Muscle layer of colon (tissue), 2 donors: ENCODE measurements around the gene GPR87.

Source experiments
- H3K27ac ChIP-seq: one replicate; pipeline ENCODE4 v1.7.0; 2013; ENCODE audit warnings: low read depth, mild to moderate bottlenecking, low read length, moderate library complexity
- H3K27me3 ChIP-seq, 2 donors: one replicate each; pipeline ENCODE4 v1.7.0; 2013; ENCODE audit warnings: low read length in 2 of 2, mild to moderate bottlenecking in 2 of 2; ENCODE audit not compliant: insufficient read depth in 2 of 2, control insufficient read depth in 1 of 2
- H3K36me3 ChIP-seq: one replicate; pipeline ENCODE4 v1.7.0; 2013; ENCODE audit warnings: mild to moderate bottlenecking, low read length; ENCODE audit not compliant: insufficient read depth
- H3K4me1 ChIP-seq: one replicate; pipeline ENCODE4 v1.7.0; 2013; ENCODE audit warnings: mild to moderate bottlenecking, low read length; ENCODE audit not compliant: insufficient read depth
- H3K4me3 ChIP-seq, 2 donors: one replicate each; pipeline ENCODE4 v1.7.0; 2013; ENCODE audit warnings: low read length in 2 of 2, low read depth in 1 of 2, mild to moderate bottlenecking in 1 of 2, moderate library complexity in 1 of 2
- H3K9ac ChIP-seq: one replicate; pipeline ENCODE4 v1.7.0; 2013; ENCODE audit warnings: low read length
- H3K9me3 ChIP-seq: one replicate; pipeline ENCODE4 v1.7.0; 2013; ENCODE audit warnings: mild to moderate bottlenecking, low read length
- donor health status: abdominal sarcoma.
- donor health status: Adenocarcinoma of cecum.

Gene GPR87

DNA sequence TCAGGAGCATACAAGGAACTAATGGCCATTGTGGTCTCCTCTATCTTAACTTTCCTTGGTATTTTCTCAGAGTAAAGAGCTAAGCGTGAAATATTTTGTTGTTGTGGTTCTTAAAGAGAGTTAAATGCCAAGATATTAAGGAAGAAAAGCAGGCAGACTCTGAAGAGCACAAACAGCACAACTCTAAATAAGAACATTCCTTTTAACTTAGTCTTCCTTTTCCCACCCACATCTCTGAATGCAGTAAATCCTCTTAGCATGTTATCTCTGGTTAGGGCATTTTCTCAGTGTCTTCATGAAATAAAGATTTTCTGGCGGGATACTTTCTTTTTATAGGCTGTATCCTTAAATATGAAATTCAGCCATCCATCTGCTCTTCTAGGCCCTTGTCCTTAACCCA is 1.5 kb downstream of the GPR87 start:
- Histone ChIP-seq H3K36me3 (no peaks in the 10 kb centered on the region), H3K9me3 (no peaks in the 10 kb centered on the region), H3K27ac (no peak overlapping the region), H3K27me3 (no peaks in the 10 kb centered on the region), H3K4me1 (no peaks in the 10 kb centered on the region), H3K9ac (no peak overlapping the region), H3K4me3 (no peak overlapping the region)

GRCh38 chr3:151314593-151314992 is 2.0 kb downstream of the GPR87 start:
- Histone ChIP-seq H3K27me3 (no peaks in the 10 kb centered on the region), H3K36me3 (no peaks in the 10 kb centered on the region), H3K4me3 (no peak overlapping the region), H3K27ac (no peak overlapping the region), H3K4me1 (no peaks in the 10 kb centered on the region), H3K9me3 (no peaks in the 10 kb centered on the region), H3K9ac (no peak overlapping the region)

- no peaks in the 10 kb centered on the region for H3K9me3 ChIP-seq
- no peak overlapping the region for H3K4me3 ChIP-seq
- H3K27me3 ChIP-seq: no peaks in the 10 kb centered on the region
- no peak overlapping the region for H3K9ac ChIP-seq
- H3K4me1 ChIP-seq: no peaks in the 10 kb centered on the region
- no peak overlapping the region for H3K27ac ChIP-seq
- no peaks in the 10 kb centered on the region for H3K36me3 ChIP-seq
These were observed 2.5 kb downstream of the GPR87 start for GRCh38 chr3:151314137-151314536.

GRCh38 chr3:151312972-151313371 is 3.6 kb downstream of the GPR87 start:
- no peaks in the 10 kb centered on the region for H3K4me1 ChIP-seq
- no peak overlapping the region for H3K9ac ChIP-seq
- no peak overlapping the region for H3K27ac ChIP-seq
- no peaks in the 10 kb centered on the region for H3K9me3 ChIP-seq
- H3K4me3 ChIP-seq: no peak overlapping the region
- H3K27me3 ChIP-seq: no peaks in the 10 kb centered on the region
- H3K36me3 ChIP-seq: no peaks in the 10 kb centered on the region

DNA sequence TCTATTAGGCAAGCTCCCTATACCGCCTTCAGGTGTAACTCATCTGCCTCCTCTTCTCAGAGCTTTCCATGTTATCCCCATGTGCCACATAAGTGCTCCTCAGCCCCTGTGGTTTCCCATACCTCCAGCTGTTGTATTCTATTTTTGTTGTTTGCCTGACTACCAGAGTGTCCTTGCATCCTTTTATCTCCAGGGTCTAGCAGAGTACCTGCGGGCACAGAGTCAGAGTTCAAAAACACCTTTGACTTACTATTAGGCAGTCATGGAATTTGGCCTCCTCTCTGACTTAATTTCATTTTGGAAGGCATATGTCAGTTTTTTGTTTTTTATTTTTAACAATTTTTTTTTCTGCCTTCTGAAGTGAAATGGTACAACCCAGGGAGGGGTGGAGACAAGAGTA is 7.1 kb downstream of the GPR87 start:
- H3K4me3 ChIP-seq: no peak overlapping the region
- H3K9ac ChIP-seq: no peak overlapping the region
- no peaks in the 10 kb centered on the region for H3K36me3 ChIP-seq
- no peaks in the 10 kb centered on the region for H3K27me3 ChIP-seq
- no peaks in the 10 kb centered on the region for H3K9me3 ChIP-seq
- H3K27ac ChIP-seq: no peak overlapping the region
- H3K4me1 ChIP-seq: no peaks in the 10 kb centered on the region

DNA sequence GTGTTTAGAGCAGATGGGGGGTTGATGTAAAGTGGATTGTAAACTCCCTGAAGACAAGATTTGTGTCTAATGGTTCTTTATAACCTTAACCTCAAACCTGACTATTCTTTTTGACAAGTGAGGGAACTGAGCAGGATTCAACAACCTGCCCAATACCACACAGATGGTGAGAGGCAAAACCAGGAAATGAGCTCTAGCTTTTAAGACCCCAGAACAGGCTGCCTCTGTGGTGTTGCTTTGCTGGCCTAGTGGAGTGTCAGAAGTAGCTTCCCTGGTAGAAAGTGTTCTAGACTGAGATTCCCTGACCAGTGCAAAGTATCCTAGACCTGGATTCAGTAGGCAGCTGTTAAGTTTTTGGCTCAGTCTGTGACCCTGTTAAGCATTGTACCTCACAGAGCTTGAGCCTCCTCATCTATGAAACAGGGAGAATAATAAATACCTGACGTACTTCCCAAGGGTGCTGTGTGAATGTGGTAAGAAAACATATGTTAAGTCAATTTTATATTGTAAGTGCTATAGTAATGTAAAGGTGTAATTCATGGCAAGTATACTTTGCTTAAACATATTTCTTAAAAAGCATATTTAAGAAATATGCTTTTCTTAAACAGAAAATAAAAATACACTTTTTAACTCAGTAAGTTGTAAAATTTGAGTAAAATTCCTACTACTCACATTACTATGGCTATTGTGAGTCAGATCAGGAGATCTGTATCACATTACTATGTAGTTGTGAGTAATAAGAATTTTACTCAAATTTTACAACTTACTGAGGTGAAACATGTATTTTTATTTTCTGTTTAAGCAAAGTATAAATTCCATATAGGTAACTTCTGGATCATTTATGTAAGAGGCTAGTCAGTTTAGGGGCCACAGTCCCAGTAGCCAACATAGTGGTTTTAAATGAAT is 8.8 kb downstream of the GPR87 start:
- H3K36me3 ChIP-seq: no peaks in the 10 kb centered on the region
- no peak overlapping the region for H3K9ac ChIP-seq
- H3K27ac ChIP-seq: no peak overlapping the region
- H3K4me1 ChIP-seq: no peaks in the 10 kb centered on the region
- no peaks in the 10 kb centered on the region for H3K27me3 ChIP-seq
- H3K4me3 ChIP-seq: no peak overlapping the region
- no peaks in the 10 kb centered on the region for H3K9me3 ChIP-seq

GRCh38 chr3:151307131-151307530 is 9.5 kb downstream of the GPR87 start:
- H3K4me1 ChIP-seq: no peaks in the 10 kb centered on the region
- H3K36me3 ChIP-seq: no peaks in the 10 kb centered on the region
- no peak overlapping the region for H3K27ac ChIP-seq
- no peak overlapping the region for H3K9ac ChIP-seq
- no peak overlapping the region for H3K4me3 ChIP-seq
- no peaks in the 10 kb centered on the region for H3K9me3 ChIP-seq
- no peaks in the 10 kb centered on the region for H3K27me3 ChIP-seq

DNA sequence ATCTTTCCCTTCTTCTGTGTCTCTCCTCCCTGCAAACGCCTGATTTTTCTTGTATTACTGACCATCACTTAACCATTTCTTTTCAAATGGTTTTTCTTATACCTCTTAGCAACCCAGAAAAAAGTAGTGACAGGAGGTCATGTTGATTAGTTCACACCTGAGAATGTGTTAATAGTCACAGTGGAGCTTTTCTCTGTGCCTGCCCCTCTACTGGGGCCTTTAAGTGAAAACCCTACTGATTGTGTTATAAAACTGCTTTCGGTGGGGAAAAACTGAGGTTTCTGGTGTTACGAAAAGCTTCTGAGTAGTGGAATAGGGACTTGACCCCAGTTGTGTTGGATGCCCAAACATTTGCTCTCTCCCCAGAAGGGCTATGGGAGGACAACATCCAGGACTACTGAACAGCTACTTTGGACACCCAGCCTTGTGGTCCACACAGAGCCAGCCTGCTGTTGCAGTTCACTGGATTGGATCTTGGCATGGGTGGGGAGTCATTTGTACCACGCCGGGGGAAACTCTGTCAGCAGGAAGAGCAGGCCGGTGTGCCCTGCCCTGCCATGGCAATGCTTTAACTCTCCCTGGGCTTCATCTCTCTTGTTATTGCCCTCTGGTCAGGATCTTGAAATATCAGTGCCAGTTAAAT is 10.3 kb downstream of the GPR87 start:
- H3K27me3 ChIP-seq: no peaks in the 10 kb centered on the region
- H3K9ac ChIP-seq: no peak overlapping the region
- H3K36me3 ChIP-seq: no peaks in the 10 kb centered on the region
- no peak overlapping the region for H3K27ac ChIP-seq
- no peak overlapping the region for H3K4me3 ChIP-seq
- no peaks in the 10 kb centered on the region for H3K4me1 ChIP-seq
- H3K9me3 ChIP-seq: no peaks in the 10 kb centered on the region

GRCh38 chr3:151305775-151306151 is 10.9 kb downstream of the GPR87 start:
- no peak overlapping the region for H3K27ac ChIP-seq
- H3K9me3 ChIP-seq: no peaks in the 10 kb centered on the region
- no peak overlapping the region for H3K4me3 ChIP-seq
- H3K36me3 ChIP-seq: no peaks in the 10 kb centered on the region
- no peaks in the 10 kb centered on the region for H3K27me3 ChIP-seq
- no peak overlapping the region for H3K9ac ChIP-seq
- H3K4me1 ChIP-seq: no peaks in the 10 kb centered on the region

- Histone ChIP-seq H3K27me3 (no peaks in the 10 kb centered on the region), H3K9me3 (no peaks in the 10 kb centered on the region), H3K27ac (no peak overlapping the region), H3K4me1 (no peaks in the 10 kb centered on the region), H3K4me3 (no peak overlapping the region), H3K36me3 (no peaks in the 10 kb centered on the region), H3K9ac (no peak overlapping the region)
These were observed 11.4 kb downstream of the GPR87 start for GRCh38 chr3:151305060-151305774.

GRCh38 chr3:151303751-151304150 is 12.9 kb downstream of the GPR87 start:
- Histone ChIP-seq H3K4me1 (no peaks in the 10 kb centered on the region), H3K27ac (no peak overlapping the region), H3K9me3 (no peaks in the 10 kb centered on the region), H3K36me3 (no peaks in the 10 kb centered on the region), H3K27me3 (no peaks in the 10 kb centered on the region), H3K4me3 (no peak overlapping the region), H3K9ac (no peak overlapping the region)
